Loucy (cell line): ENCODE results near the gene RPH3AL.

Source experiments
- CTCF ChIP-seq: fragments of 200-600 bp; sonication (generic); conservative IDR thresholded peaks from 2 replicates; pipeline ENCODE4 v1.5.1; 2014; ENCODE audit warnings: mild to moderate bottlenecking, antibody characterized with exemption, low read length
- EZH2phosphoT487 ChIP-seq: fragments of 200-600 bp; IDR thresholded peaks from 2 replicates; pipeline ENCODE4 v1.6.1; 2018; ENCODE audit warnings: antibody characterized with exemption, mild to moderate bottlenecking, moderate library complexity, borderline replicate concordance

GRCh38 chr17:384622-385177, 32.1 kb upstream of the RPH3AL start:
- TF ChIP-seq CTCF, result no peak
- no peak for TF ChIP-seq EZH2phosphoT487
